Panc1 (cell line): ENCODE results near the gene TIA1.

Experiments used
- CTCF ChIP-seq: fragments of 450-650 bp; IDR thresholded peaks from 2 replicates; pipeline ENCODE4 v1.5.1; 2017; ENCODE audit warnings: mild to moderate bottlenecking
- POLR2AphosphoS5 ChIP-seq: IDR thresholded peaks from 2 replicates; pipeline ENCODE4 v1.6.1; 2012; ENCODE audit warnings: mild to moderate bottlenecking, low read depth, low read length, moderate library complexity

GRCh38 chr2:70199320-70199864 is 49.0 kb downstream of the TIA1 start:
- TF ChIP-seq CTCF (no peak), POLR2AphosphoS5 (no peak)
